HG02763 (cell line): ENCODE measurements around the gene CEBPA.

Source experiments
- ATAC-seq: cut with Tn5 transposase; IDR thresholded peaks from one replicate; pipeline ENCODE4 v1.9.1; 2021; ENCODE audit warnings: mild to moderate bottlenecking, moderate library complexity; ENCODE audit not compliant: unreplicated experiment

Gene CEBPA

GRCh38 chr19:33273881-33274662, 28.3 kb downstream of the CEBPA start:
- ATAC-seq, result no peak

- ATAC-seq, result no peak
These were observed 29.1 kb downstream of the CEBPA start for GRCh38 chr19:33273065-33273736.

GRCh38 chr19:33271246-33272021, 30.9 kb downstream of the CEBPA start:
- ATAC-seq, result no peak

GRCh38 chr19:33270769-33271168, 31.6 kb downstream of the CEBPA start:
- ATAC-seq, result no peak

GRCh38 chr19:33269016-33269415, 33.3 kb downstream of the CEBPA start:
- no peak for ATAC-seq

DNA sequence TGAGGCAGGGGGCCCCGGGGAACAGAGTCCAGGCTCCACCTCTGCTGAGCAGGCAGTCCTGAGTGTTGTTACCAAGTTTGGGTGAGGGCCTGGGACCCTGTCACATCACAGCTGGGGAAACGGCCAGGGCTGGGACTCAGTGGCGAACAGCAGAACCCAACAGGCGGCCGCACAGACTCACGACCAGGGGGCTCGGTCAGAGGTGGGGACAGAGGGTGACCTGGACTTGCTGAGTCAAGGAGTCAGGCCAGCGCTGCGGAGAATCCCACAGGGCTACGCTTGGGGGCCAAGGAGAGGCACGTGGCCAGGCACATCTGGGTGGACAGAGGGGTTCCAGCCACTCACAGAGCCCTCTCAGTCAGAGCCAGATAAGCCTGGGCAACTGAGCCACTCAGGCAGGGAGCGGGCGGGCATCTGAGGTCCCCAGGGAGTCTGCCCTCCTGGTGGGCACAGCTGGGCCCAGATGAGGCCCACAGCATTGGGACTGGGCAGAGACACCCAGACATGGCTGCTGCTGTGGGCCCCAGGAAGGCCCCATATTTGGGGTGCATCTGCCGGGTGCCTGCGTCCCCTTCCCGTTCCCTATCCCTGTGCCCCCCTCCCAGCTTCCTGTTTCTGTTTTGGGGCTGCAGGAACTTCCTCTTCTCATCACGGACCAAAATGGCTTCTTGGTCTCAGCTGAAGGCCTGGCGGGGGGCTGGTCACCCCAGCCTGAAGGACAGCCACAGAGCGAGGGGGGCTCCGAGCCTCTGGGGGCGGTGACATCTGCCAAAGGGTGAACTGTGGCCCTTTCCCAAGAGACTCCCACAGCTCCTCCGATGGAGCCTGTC, 34.0 kb downstream of the CEBPA start:
- no peak for ATAC-seq

GRCh38 chr19:33267706-33268105, 34.6 kb downstream of the CEBPA start:
- ATAC-seq, result no peak

DNA sequence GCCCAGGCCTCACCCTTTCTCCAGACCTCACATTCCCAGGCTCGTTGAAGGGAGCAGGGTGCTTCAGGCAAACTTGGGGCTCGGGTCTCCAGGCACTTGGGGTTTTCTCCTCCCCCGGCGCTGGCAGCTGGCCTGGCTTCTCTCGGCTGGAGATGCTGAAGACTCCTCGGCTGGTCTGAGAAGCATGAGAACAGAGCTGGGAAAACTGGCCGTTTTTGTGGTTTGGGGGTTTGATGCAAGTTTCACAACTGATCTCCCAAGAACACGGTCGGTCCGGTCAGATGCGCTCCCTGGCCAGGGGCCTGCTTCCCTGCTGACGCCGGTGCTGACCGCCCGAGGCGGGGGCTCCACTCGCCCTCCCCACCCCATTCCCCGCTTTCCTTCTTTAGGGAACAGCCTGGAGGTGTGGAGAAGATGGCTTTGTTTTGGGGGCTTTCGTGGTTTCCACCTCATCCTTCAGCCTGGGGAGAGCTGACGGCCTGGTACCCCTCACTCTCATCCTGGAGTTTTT, 35.3 kb downstream of the CEBPA start:
- no peak for ATAC-seq

- no peak for ATAC-seq
These were observed 37.4 kb downstream of the CEBPA start for GRCh38 chr19:33264881-33265445.

- ATAC-seq, result no peak
These were observed 38.9 kb downstream of the CEBPA start for GRCh38 chr19:33263325-33264023.

- no peak for ATAC-seq
These were observed 40.7 kb downstream of the CEBPA start for GRCh38 chr19:33261511-33262189.

- no peak for ATAC-seq
These were observed 41.5 kb downstream of the CEBPA start for GRCh38 chr19:33260628-33261418.

- no peak for ATAC-seq
These were observed 42.8 kb downstream of the CEBPA start for GRCh38 chr19:33259539-33259938.

DNA sequence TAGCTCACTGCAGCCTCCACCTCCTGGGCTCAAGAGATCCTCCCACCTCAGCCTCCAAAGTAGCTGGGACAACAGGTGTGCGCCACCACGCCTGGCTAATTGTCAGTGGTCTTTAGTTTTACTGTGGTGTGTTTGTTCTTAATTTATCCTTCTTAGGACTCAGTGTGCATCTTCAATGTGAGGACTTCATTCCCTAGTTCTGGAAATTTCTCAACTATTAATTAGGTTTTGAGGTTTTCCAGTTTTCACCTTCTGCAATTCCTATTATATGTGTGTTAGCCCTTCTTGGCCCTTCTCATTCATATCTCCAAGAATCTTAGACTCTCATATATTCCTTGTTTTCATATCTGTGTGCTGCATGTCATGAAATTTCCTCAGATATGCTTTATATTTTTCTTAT, 44.5 kb downstream of the CEBPA start:
- ATAC-seq, result no peak

DNA sequence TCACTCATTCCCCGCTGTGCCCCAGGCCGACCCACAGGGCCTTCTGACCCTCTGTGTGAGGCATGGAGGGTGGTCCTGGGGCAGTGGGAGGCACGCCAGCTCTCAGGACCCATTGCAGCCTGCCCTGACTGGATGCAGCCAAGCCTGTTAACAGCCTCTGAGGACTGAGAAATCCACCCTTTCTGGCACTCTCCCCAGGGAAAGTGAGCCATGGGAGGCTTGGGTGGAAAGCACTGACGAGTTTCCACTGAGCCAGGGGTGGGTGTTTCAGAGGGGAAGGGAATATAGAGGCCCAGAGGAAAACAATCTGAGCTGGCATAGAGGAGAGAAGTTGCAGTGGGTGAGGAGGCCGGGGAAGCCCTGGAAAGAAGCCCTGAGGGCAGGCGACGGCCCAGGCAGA, 46.1 kb downstream of the CEBPA start:
- ATAC-seq, result no peak

DNA sequence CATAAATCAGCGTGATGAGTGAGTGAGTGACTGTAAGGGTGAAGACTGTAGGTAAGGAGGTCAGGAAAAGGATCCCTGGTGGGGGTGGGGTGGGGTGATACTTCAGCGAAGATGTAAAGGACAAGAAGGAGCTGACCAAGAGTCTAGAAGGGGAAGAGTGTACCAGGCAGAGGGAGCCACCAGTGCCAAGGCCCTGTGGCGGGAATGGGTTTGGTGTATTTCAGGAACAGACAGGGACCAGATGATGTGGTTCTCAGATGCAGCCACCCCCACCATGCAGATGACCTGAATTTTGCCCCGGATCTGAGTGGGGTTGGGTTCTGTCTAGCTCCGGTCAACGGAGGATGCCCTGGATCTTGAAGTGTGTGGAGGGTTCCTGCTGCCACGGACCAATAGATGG, 46.6 kb downstream of the CEBPA start:
- no peak for ATAC-seq

DNA sequence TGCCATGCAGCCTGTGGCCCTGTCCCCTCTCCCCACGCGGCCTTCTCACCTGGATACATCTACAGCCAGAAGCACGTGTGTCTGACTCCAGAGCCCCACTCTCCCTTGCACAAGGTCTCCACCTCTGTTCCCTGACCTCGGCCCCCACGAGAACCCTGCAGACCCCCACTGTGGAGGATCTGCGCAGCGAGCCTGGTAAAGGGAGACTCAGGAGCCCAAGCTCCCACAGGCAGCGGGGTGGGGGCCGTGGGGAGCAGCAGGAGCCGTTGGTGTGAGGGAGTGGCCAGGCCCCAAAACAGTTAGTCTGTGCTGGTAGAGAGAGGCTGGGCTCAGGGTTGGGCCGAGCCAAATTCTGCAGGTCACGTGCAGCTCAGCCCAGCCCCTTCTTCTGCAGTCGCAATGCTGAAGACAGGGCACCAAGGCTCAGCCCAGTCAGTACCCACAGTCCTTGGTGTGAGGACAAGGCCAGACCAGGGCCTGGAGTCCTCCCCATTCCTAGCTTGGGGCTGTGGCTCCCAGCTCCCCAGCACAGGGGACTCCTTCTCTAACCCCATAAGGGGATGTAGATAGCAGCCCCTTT, 48.0 kb downstream of the CEBPA start:
- ATAC-seq, result no peak

DNA sequence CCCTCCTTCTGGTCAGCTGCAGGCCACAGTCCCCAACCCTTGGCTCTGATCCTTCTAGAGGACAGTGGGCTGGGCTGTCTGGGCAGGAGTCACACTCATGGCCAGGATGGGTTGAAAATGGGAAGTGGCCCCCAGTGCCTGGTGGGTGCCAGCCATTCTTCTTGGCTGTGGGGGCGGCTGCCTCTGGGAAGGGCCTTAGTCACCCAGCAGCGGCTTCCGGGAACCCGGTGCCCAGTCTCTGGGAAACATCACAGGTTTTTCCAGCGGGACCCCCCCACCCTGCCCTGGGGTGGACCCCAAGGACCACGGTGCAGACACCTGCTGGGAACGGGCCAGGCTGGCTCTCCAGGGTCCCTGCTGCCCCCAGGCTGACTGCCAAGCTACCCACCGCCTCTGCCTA, 49.4 kb downstream of the CEBPA start:
- no peak for ATAC-seq
